H9 (cell line): ENCODE measurements around the gene SYNPO2. TPM values are rescaled to one million over a fixed set of nuclear protein-coding genes. Genes with fewer than 3 reads are reported as not detected.

Experiments
- DNase-seq: peaks from one replicate; pipeline ENCODE4 v3.0.0-alpha.2; 2017
- H2AFZ ChIP-seq: one replicate; pipeline ENCODE4 v1.6.1; 2013; ENCODE audit warnings: mild to moderate bottlenecking, low read length, control low read depth, moderate library complexity
- H2AK5ac ChIP-seq: 2 replicates; pipeline ENCODE4 v1.6.1; 2013; ENCODE audit warnings: low read length, control low read depth, mixed read lengths; ENCODE audit not compliant: insufficient read length
- H2BK120ac ChIP-seq: one replicate; pipeline ENCODE4 v1.6.1; 2013; ENCODE audit warnings: low read depth, mild to moderate bottlenecking, low read length, control low read depth, inconsistent platforms; ENCODE audit not compliant: poor library complexity, severe bottlenecking
- H2BK12ac ChIP-seq: 2 replicates; pipeline ENCODE4 v1.6.1; 2013; ENCODE audit warnings: low read length, control low read depth, mixed read lengths, low read depth; ENCODE audit not compliant: insufficient read length
- H2BK15ac ChIP-seq: 2 replicates; pipeline ENCODE4 v1.6.1; 2013; ENCODE audit warnings: low read depth, low read length, control low read depth
- H2BK20ac ChIP-seq: one replicate; pipeline ENCODE4 v1.6.1; 2013; ENCODE audit warnings: low read depth, mild to moderate bottlenecking, low read length, control low read depth, inconsistent platforms; ENCODE audit not compliant: poor library complexity, severe bottlenecking
- H2BK5ac ChIP-seq: 2 replicates; pipeline ENCODE4 v1.6.1; 2013; ENCODE audit warnings: low read length, control low read depth, mixed read lengths; ENCODE audit not compliant: insufficient read length
- H3K14ac ChIP-seq: 2 replicates; pipeline ENCODE4 v1.6.1; 2013; ENCODE audit warnings: low read length, control low read depth; ENCODE audit not compliant: insufficient read depth
- H3K18ac ChIP-seq: 2 replicates; pipeline ENCODE4 v1.6.1; 2013; ENCODE audit warnings: low read depth, mild to moderate bottlenecking, mixed read lengths, low read length, control low read depth; ENCODE audit not compliant: insufficient read length
- H3K23ac ChIP-seq: 2 replicates; pipeline ENCODE4 v1.6.1; 2013; ENCODE audit warnings: low read length, control low read depth, mixed read lengths, low read depth; ENCODE audit not compliant: insufficient read length
- H3K23me2 ChIP-seq: 2 replicates; pipeline ENCODE4 v1.6.1; 2013; ENCODE audit warnings: low read depth, mild to moderate bottlenecking, mixed read lengths, low read length, control low read depth; ENCODE audit not compliant: insufficient read length, poor library complexity, severe bottlenecking
- H3K27ac ChIP-seq: 2 replicates; pipeline ENCODE4 v1.5.1; 2013; ENCODE audit warnings: low read length, control low read depth, mixed read lengths, low read depth; ENCODE audit not compliant: insufficient read length
- H3K27me3 ChIP-seq: 2 replicates; pipeline ENCODE4 v1.6.1; 2013; ENCODE audit warnings: low read length, control low read depth, inconsistent platforms; ENCODE audit not compliant: insufficient read depth
- H3K4ac ChIP-seq: 2 replicates; pipeline ENCODE4 v1.6.1; 2013; ENCODE audit warnings: low read depth, mild to moderate bottlenecking, control low read depth, inconsistent platforms, low read length, moderate library complexity
- H3K4me1 ChIP-seq: 2 replicates; pipeline ENCODE4 v1.6.1; 2013; ENCODE audit warnings: low read length, control low read depth, inconsistent platforms; ENCODE audit not compliant: insufficient read depth
- H3K4me2 ChIP-seq: 2 replicates; pipeline ENCODE4 v1.6.1; 2013; ENCODE audit warnings: low read length, control low read depth, mixed read lengths; ENCODE audit not compliant: insufficient read length, insufficient read depth
- H3K56ac ChIP-seq: 2 replicates; pipeline ENCODE4 v1.6.1; 2013; ENCODE audit warnings: low read depth, mild to moderate bottlenecking, mixed read lengths, low read length, control low read depth; ENCODE audit not compliant: insufficient read length
- H3K79me1 ChIP-seq: 2 replicates; pipeline ENCODE4 v1.6.1; 2013; ENCODE audit warnings: low read depth, mild to moderate bottlenecking, moderate library complexity, low read length, control low read depth, inconsistent platforms; ENCODE audit not compliant: insufficient read depth, poor library complexity, severe bottlenecking
- H3K79me2 ChIP-seq: 2 replicates; pipeline ENCODE4 v1.6.1; 2013; ENCODE audit warnings: low read length, control low read depth, inconsistent platforms; ENCODE audit not compliant: insufficient read depth
- H3K9ac ChIP-seq: 2 replicates; pipeline ENCODE4 v1.6.1; 2013; ENCODE audit warnings: low read length, control low read depth, mixed read lengths; ENCODE audit not compliant: insufficient read length; ENCODE audit errors: extremely low read depth
- H3K9me3 ChIP-seq: one replicate; pipeline ENCODE4 v1.6.1; 2013; ENCODE audit warnings: low read depth, low read length, inconsistent platforms; ENCODE audit not compliant: control insufficient read depth
- H3T11ph ChIP-seq: one replicate; pipeline ENCODE4 v1.6.1; 2013; ENCODE audit warnings: mild to moderate bottlenecking, low read length, control low read depth, inconsistent platforms
- H4K20me1 ChIP-seq: one replicate; pipeline ENCODE4 v1.6.1; 2013; ENCODE audit not compliant: control insufficient read depth, insufficient read length, insufficient read depth
- H4K5ac ChIP-seq: 2 replicates; pipeline ENCODE4 v1.6.1; 2013; ENCODE audit warnings: low read depth, mild to moderate bottlenecking, mixed read lengths, low read length, control low read depth; ENCODE audit not compliant: insufficient read length
- H4K8ac ChIP-seq: replicated peaks from 2 replicates; pipeline ENCODE4 v1.6.1; 2013; ENCODE audit warnings: low read length, control low read depth, mixed read lengths, low read depth; ENCODE audit not compliant: insufficient read length
- H4K91ac ChIP-seq: 2 replicates; pipeline ENCODE4 v1.6.1; 2013; ENCODE audit warnings: low read depth, mild to moderate bottlenecking, moderate library complexity, mixed read lengths, low read length, control low read depth; ENCODE audit not compliant: insufficient read length
- H3K27ac Mint-ChIP-seq, 3 experiments: 2 replicates in 2 of 3; 3 replicates in 1 of 3; pipeline ENCODE4 v1.8.0; 2020 to 2021; ENCODE audit warnings: mixed read lengths in 3 of 3, mild to moderate bottlenecking in 1 of 3, moderate library complexity in 1 of 3
- H3K27me3 Mint-ChIP-seq: 2 replicates; pipeline ENCODE4 v1.8.0; 2021; ENCODE audit warnings: low read depth, mild to moderate bottlenecking, moderate library complexity, mixed read lengths
- H3K36me3 Mint-ChIP-seq, 3 experiments: 2 replicates in 2 of 3; 3 replicates in 1 of 3; pipeline ENCODE4 v1.8.0; 2020 to 2021; ENCODE audit warnings: low read depth in 3 of 3, mixed read lengths in 3 of 3; ENCODE audit not compliant: insufficient read depth in 1 of 3
- H3K4me1 Mint-ChIP-seq, 2 experiments: 2 replicates each; pipeline ENCODE4 v1.8.0; 2020; ENCODE audit warnings: mixed read lengths in 2 of 2
- H3K4me3 Mint-ChIP-seq, 2 experiments: 2 replicates in 1 of 2; 3 replicates in 1 of 2; pipeline ENCODE4 v1.8.0; 2020 to 2021; ENCODE audit warnings: mild to moderate bottlenecking in 2 of 2, mixed read lengths in 2 of 2, moderate library complexity in 1 of 2
- H3K9me3 Mint-ChIP-seq, 2 experiments: 2 replicates in 1 of 2; 3 replicates in 1 of 2; pipeline ENCODE4 v1.8.0; 2020; ENCODE audit warnings: mild to moderate bottlenecking in 2 of 2, mixed read lengths in 2 of 2, moderate library complexity in 1 of 2
- CTCF ChIP-seq: fragments of 200-600 bp; sonication (generic); conservative IDR thresholded peaks from 3 replicates; pipeline ENCODE4 v1.8.0; 2021; ENCODE audit warnings: antibody characterized with exemption, mild to moderate bottlenecking
- WGBS: extraction: QIAGEN DNeasy Blood & Tissue Kit; methylation state at CpG from one replicate; pipeline ENCODE4 v1.1.7; 2013; ENCODE audit warnings: missing lambda C conversion rate, low lambda C conversion rate, mixed read lengths; ENCODE audit not compliant: insufficient read length; ENCODE audit errors: extremely low coverage; 5-methylcytosine and 5-hydroxymethylcytosine counted together
- total RNA-seq: library from RNA; stranded (reverse); gene quantifications from 2 replicates; pipeline ENCODE4 v1.2.1, GENCODE V29; 2021

SYNPO2 gene
- total RNA-seq, 1 experiment from 2014 or later = 1.1 TPM

DNA sequence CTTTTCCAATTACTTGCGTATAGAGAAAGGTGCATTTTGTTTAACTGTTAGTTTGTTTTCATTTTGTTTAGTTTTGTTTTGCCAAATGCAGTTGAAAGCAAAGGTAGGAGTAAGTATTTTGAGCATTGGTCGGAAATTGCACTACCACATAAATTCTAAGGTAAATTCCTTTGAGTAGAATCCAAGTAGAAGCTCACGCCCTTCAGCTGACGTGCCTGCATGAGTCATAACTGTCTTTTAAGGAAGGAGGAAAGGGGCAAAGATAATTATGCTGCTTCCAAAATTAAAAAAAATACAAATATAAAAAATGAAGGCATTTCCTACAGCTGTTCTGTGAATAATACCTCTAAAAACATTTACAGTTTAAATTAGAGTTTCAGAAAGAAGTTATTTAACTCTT is 136.8 kb downstream of the SYNPO2 start:
- no peak for TF ChIP-seq CTCF
- no peak overlapping the region for H2BK120ac ChIP-seq
- H3K79me1 ChIP-seq = no peaks in the 10 kb centered on the region
- no peak overlapping the region for H4K5ac ChIP-seq
- no peak for DNase-seq
- no peak overlapping the region for H2AK5ac ChIP-seq
- no peak overlapping the region for H4K8ac ChIP-seq
- no peaks in the 10 kb centered on the region for H4K20me1 ChIP-seq
- H3K4me1 ChIP-seq = no peaks in the 10 kb centered on the region
- H2BK15ac ChIP-seq = no peak overlapping the region
- no peak overlapping the region for H2BK20ac ChIP-seq
- no peak overlapping the region for H3K9ac ChIP-seq
- Mint-ChIP-seq H3K27ac (no peak overlapping the region), H3K9me3 (no peaks in the 10 kb centered on the region), H3K4me1 (peaks cover 24 to 34% of the 10 kb centered on the region in 2 experiments), H3K4me3 (no peak overlapping the region), H3K36me3 (peaks cover 3 to 7% (median 5%) of the 10 kb centered on the region in 3 experiments; a peak in 3 of 7 replicates), H3K27me3 (no peaks in the 10 kb centered on the region)
- no peak overlapping the region for H3K14ac ChIP-seq
- no peaks in the 10 kb centered on the region for H3K9me3 ChIP-seq
- no peak overlapping the region for H3T11ph ChIP-seq
- no peak overlapping the region for H3K23ac ChIP-seq
- no peak overlapping the region for H2BK5ac ChIP-seq
- no peak overlapping the region for H2BK12ac ChIP-seq
- no peak overlapping the region for H3K4ac ChIP-seq
- H4K91ac ChIP-seq = no peak overlapping the region
- H3K18ac ChIP-seq = no peak overlapping the region
- no peaks in the 10 kb centered on the region for H3K79me2 ChIP-seq
- no peak overlapping the region for H2AFZ ChIP-seq
- no peak overlapping the region for H3K27ac ChIP-seq
- H3K4me2 ChIP-seq = no peak overlapping the region
- no CpG with 5 or more reads among the region's 4 CpGs for WGBS
- H3K56ac ChIP-seq = no peak overlapping the region
- H3K23me2 ChIP-seq = no peaks in the 10 kb centered on the region
- no peaks in the 10 kb centered on the region for H3K27me3 ChIP-seq
